HepG2 (cell line): ENCODE measurements around the gene CDYL. TPM values are rescaled to one million over a fixed set of nuclear protein-coding genes. Genes with fewer than 3 reads are reported as not detected.
A peak's percentile ranks its signal among the peaks of the same experiment; 100 is the strongest.

Experiments
- ARNT2 ChIP-seq: sonication (generic); formaldehyde crosslinking; IDR thresholded peaks from 2 replicates; pipeline ENCODE4 v1.8.0; 2022; ENCODE audit warnings: mild to moderate bottlenecking, low read depth, missing genetic modification reagents, moderate library complexity
- ATF3 ChIP-seq: sonication (generic); formaldehyde crosslinking; IDR thresholded peaks from 2 replicates; pipeline ENCODE4 v1.4.0; 2020; ENCODE audit warnings: missing genetic modification reagents
- HNRNPUL1 ChIP-seq: fragments of 200-400 bp; formaldehyde crosslinking; IDR thresholded peaks from 2 replicates; pipeline ENCODE4 v1.6.1; 2017; ENCODE audit warnings: low read depth, mild to moderate bottlenecking, low read length, moderate library complexity
- IKZF1 ChIP-seq: fragments of 450-650 bp; IDR thresholded peaks from 2 replicates; pipeline ENCODE4 v1.7.1; 2016
- KDM5A ChIP-seq: fragments of 200-600 bp; sonication (generic); IDR thresholded peaks from 2 replicates; pipeline ENCODE4 v1.7.0; 2018; ENCODE audit warnings: antibody characterized with exemption, mild to moderate bottlenecking, low read length, borderline replicate concordance
- NCOR1 ChIP-seq: fragments of 200-600 bp; sonication (generic); IDR thresholded peaks from 2 replicates; pipeline ENCODE4 v1.7.0; 2017; ENCODE audit warnings: antibody characterized with exemption, low read length, borderline replicate concordance
- PRDM4 ChIP-seq: sonication (generic); formaldehyde crosslinking; IDR thresholded peaks from 2 replicates; pipeline ENCODE4 v1.9.0; 2021; ENCODE audit warnings: missing genetic modification reagents, borderline replicate concordance
- STAT6 ChIP-seq: sonication (generic); formaldehyde crosslinking; IDR thresholded peaks from 2 replicates; pipeline ENCODE4 v1.4.0; 2020; ENCODE audit warnings: missing genetic modification reagents, mild to moderate bottlenecking, borderline replicate concordance
- TFE3 ChIP-seq: IDR thresholded peaks from 2 replicates; pipeline ENCODE4 v1.6.1; 2016
- THYN1 ChIP-seq: sonication (generic); formaldehyde crosslinking; IDR thresholded peaks from 2 replicates; pipeline ENCODE4 v1.8.1; 2023; ENCODE audit warnings: low read depth, mild to moderate bottlenecking, moderate library complexity, missing genetic modification reagents, borderline replicate concordance
- TRIM24 ChIP-seq: sonication (generic); formaldehyde crosslinking; IDR thresholded peaks from 2 replicates; pipeline ENCODE4 v1.8.0; 2022; ENCODE audit warnings: mild to moderate bottlenecking, missing genetic modification reagents
- U2AF2 ChIP-seq: fragments of 200-400 bp; formaldehyde crosslinking; IDR thresholded peaks from 2 replicates; pipeline ENCODE4 v1.6.1; 2017; ENCODE audit warnings: low read depth, mild to moderate bottlenecking, low read length
- ZFAT ChIP-seq: sonication (generic); formaldehyde crosslinking; conservative IDR thresholded peaks from 2 replicates; pipeline ENCODE4 v1.8.1; 2023; ENCODE audit warnings: missing genetic modification reagents, inconsistent platforms
- ZMYM4 ChIP-seq: sonication (generic); formaldehyde crosslinking; IDR thresholded peaks from 2 replicates; pipeline ENCODE4 v1.8.1; 2023; ENCODE audit warnings: mild to moderate bottlenecking, missing genetic modification reagents
- ZNF230 ChIP-seq: sonication (generic); formaldehyde crosslinking; IDR thresholded peaks from 2 replicates; pipeline ENCODE4 v1.4.0; 2020; ENCODE audit warnings: mild to moderate bottlenecking, missing genetic modification reagents
- ZNF281 ChIP-seq: sonication (generic); formaldehyde crosslinking; IDR thresholded peaks from 2 replicates; pipeline ENCODE4 v1.4.0; 2020; ENCODE audit warnings: missing genetic modification reagents, borderline replicate concordance
- ZNF7 ChIP-seq: IDR thresholded peaks from 2 replicates; pipeline ENCODE4 v1.6.1; 2016; ENCODE audit warnings: missing biosample characterization, missing genetic modification reagents
- polyA plus RNA-seq, 8 experiments: library from polyadenylated mRNA; depleted of rRNA in 3 of 8; stranded (reverse) in 7 of 8; unstranded in 1 of 8; fragments of >200 nt; fragmentation: Illumina TruSeq in 4 of 8; extraction: Trizol in 4 of 8; gene quantifications; 2 replicates each; pipeline versions ENCODE4 v1.2.1 to v1.2.3, GENCODE V29; 2011 to 2016; ENCODE audit warnings: low read depth in 4 of 8, missing spikeins in 1 of 8, mixed read lengths in 1 of 8; ENCODE audit not compliant: insufficient read depth in 1 of 8
- total RNA-seq, 5 experiments: library from RNA; depleted of rRNA; stranded (reverse); fragments of >200 nt; fragmentation: Illumina TruSeq; extraction: Trizol; gene quantifications; 2 replicates each; pipeline ENCODE4 v1.2.3, GENCODE V29; 2016; ENCODE audit warnings: low read depth in 1 of 5

The CDYL gene
- total and polyA plus RNA-seq, 2 of the 13 experiments (the other 11 are each of a cell fraction or from before 2014, with no cell fraction given) = 22.8 to 105 TPM

- TF ChIP-seq ZMYM4 (CRISPR knock-in tag) (peak; percentile 41; the same call in 1 of the 2 replicates), HNRNPUL1 (no peak), ZNF281 (CRISPR knock-in tag) (no peak; the same call in 1 of the 2 replicates), PRDM4 (CRISPR knock-in tag) (no peak), STAT6 (CRISPR knock-in tag) (peak; percentile 70; the same call in 1 of the 2 replicates), THYN1 (CRISPR knock-in tag) (no peak), ATF3 (CRISPR knock-in tag) (0 out of 2 replicates have a peak, but pooled peaks have one; percentile 10), ZFAT (CRISPR knock-in tag) (peak; percentile 81), ARNT2 (CRISPR knock-in tag) (no peak), TRIM24 (CRISPR knock-in tag) (no peak), TFE3 (peak; percentile 70), IKZF1 (no peak), ZNF230 (CRISPR knock-in tag) (peak; percentile 64; the same call in 1 of the 2 replicates), NCOR1 (peak; percentile 87; the same call in 1 of the 2 replicates), U2AF2 (no peak), KDM5A (peak; percentile 82), ZNF7 (0 out of 2 replicates have a peak, but pooled peaks have one; percentile 2)
Measured at GRCh38 chr6:5003604-5004372, 227.6 kb downstream of the CDYL start, which contains the start of gene RPP40 (continued).
